Stimulated activated memory B cell treated with anti-CD40 and anti-IgM and Interleukin-4, amounts not matched to agents 10 μg/mL and 1 μg/mL and 100 μg/mL, for 72 hours (primary cell): ENCODE results near the gene PPP4R2.

ENCODE experiments used
- ATAC-seq: fragments of 150-1000 bp; cut with Tn5 transposase; 2 replicates; pipeline ENCODE4 v1.10.0; 2021
- H3K27ac Mint-ChIP-seq: one replicate; pipeline ENCODE4 v1.8.0; 2022; ENCODE audit warnings: mild to moderate bottlenecking, mixed read lengths
- H3K27me3 Mint-ChIP-seq: one replicate; pipeline ENCODE4 v1.8.0; 2022; ENCODE audit warnings: mixed read lengths
- H3K36me3 Mint-ChIP-seq: one replicate; pipeline ENCODE4 v1.8.0; 2022; ENCODE audit warnings: mixed read lengths
- H3K4me1 Mint-ChIP-seq: one replicate; pipeline ENCODE4 v1.8.0; 2022; ENCODE audit warnings: mixed read lengths
- H3K4me3 Mint-ChIP-seq: one replicate; pipeline ENCODE4 v1.8.0; 2022; ENCODE audit warnings: mild to moderate bottlenecking, moderate library complexity, mixed read lengths
- H3K9me3 Mint-ChIP-seq: one replicate; pipeline ENCODE4 v1.8.0; 2022; ENCODE audit warnings: mixed read lengths

Gene PPP4R2

GRCh38 chr3:72996473-72997333 lies at the start of gene PPP4R2:
TSS of gene PPP4R2 (plus strand) at chr3:72996811. CDS start at chr3:72997038, 227 bp downstream.
- Mint-ChIP-seq H3K36me3 (peaks cover 31% of the 10 kb centered on the region), H3K9me3 (no peaks in the 10 kb centered on the region), H3K4me3 (peak within 1 kb of the TSS; percentile 87), H3K27me3 (no peaks in the 10 kb centered on the region), H3K4me1 (peaks cover 35% of the 10 kb centered on the region), H3K27ac (peak within 1 kb of the TSS; percentile 82)
- ATAC-seq, result peak; percentile 95

GRCh38 chr3:72947715-72948490 lies 48.7 kb upstream of the PPP4R2 start:
- no peak overlapping the region for H3K4me3 Mint-ChIP-seq
- no peak for ATAC-seq
- no peak overlapping the region for H3K27ac Mint-ChIP-seq
- H3K9me3 Mint-ChIP-seq, result no peaks in the 10 kb centered on the region
- no peaks in the 10 kb centered on the region for H3K36me3 Mint-ChIP-seq
- peaks cover 11% of the 10 kb centered on the region for H3K4me1 Mint-ChIP-seq
- peaks cover 8% of the 10 kb centered on the region for H3K27me3 Mint-ChIP-seq

- no peak for ATAC-seq
- Mint-ChIP-seq H3K36me3 (no peaks in the 10 kb centered on the region), H3K9me3 (no peaks in the 10 kb centered on the region), H3K4me3 (no peak overlapping the region), H3K4me1 (peaks cover 11% of the 10 kb centered on the region), H3K27ac (no peak overlapping the region), H3K27me3 (peaks cover 8% of the 10 kb centered on the region)
These were observed 47.6 kb upstream of the PPP4R2 start for GRCh38 chr3:72949016-72949415.

GRCh38 chr3:72950372-72950771 lies 46.2 kb upstream of the PPP4R2 start:
- Mint-ChIP-seq H3K27ac (no peak overlapping the region), H3K36me3 (no peaks in the 10 kb centered on the region), H3K4me1 (peaks cover 11% of the 10 kb centered on the region), H3K4me3 (no peak overlapping the region), H3K27me3 (peaks cover 8% of the 10 kb centered on the region), H3K9me3 (no peaks in the 10 kb centered on the region)
- no peak for ATAC-seq

- H3K36me3 Mint-ChIP-seq, result no peaks in the 10 kb centered on the region
- no peak for ATAC-seq
- no peak overlapping the region for H3K27ac Mint-ChIP-seq
- H3K4me3 Mint-ChIP-seq, result no peak overlapping the region
- peaks cover 11% of the 10 kb centered on the region for H3K4me1 Mint-ChIP-seq
- no peaks in the 10 kb centered on the region for H3K9me3 Mint-ChIP-seq
- peaks cover 12% of the 10 kb centered on the region for H3K27me3 Mint-ChIP-seq
These were observed 45.8 kb upstream of the PPP4R2 start for GRCh38 chr3:72950801-72951200.

- Mint-ChIP-seq H3K9me3 (no peaks in the 10 kb centered on the region), H3K4me3 (no peak overlapping the region), H3K36me3 (no peaks in the 10 kb centered on the region), H3K27me3 (peaks cover 17% of the 10 kb centered on the region), H3K27ac (no peak overlapping the region), H3K4me1 (peaks cover 11% of the 10 kb centered on the region)
- ATAC-seq, result peak; percentile 51
These were observed 45.3 kb upstream of the PPP4R2 start for GRCh38 chr3:72951259-72951722.

- H3K36me3 Mint-ChIP-seq, result no peaks in the 10 kb centered on the region
- H3K27me3 Mint-ChIP-seq, result peaks cover 25% of the 10 kb centered on the region
- H3K9me3 Mint-ChIP-seq, result no peaks in the 10 kb centered on the region
- no peak overlapping the region for H3K4me3 Mint-ChIP-seq
- peaks cover 17% of the 10 kb centered on the region for H3K4me1 Mint-ChIP-seq
- ATAC-seq, result no peak
- no peak overlapping the region for H3K27ac Mint-ChIP-seq
These were observed 43.2 kb upstream of the PPP4R2 start for GRCh38 chr3:72953325-72953956.

GRCh38 chr3:72957297-72957696 lies 39.3 kb upstream of the PPP4R2 start:
- Mint-ChIP-seq H3K27ac (no peak overlapping the region), H3K4me1 (peaks cover 6% of the 10 kb centered on the region), H3K36me3 (no peaks in the 10 kb centered on the region), H3K9me3 (no peaks in the 10 kb centered on the region), H3K27me3 (peaks cover 16% of the 10 kb centered on the region), H3K4me3 (no peak overlapping the region)
- ATAC-seq, result no peak

GRCh38 chr3:72959336-72959735 lies 37.3 kb upstream of the PPP4R2 start:
- no peak for ATAC-seq
- no peak overlapping the region for H3K27ac Mint-ChIP-seq
- H3K4me3 Mint-ChIP-seq, result no peak overlapping the region
- H3K9me3 Mint-ChIP-seq, result no peaks in the 10 kb centered on the region
- peaks cover 16% of the 10 kb centered on the region for H3K27me3 Mint-ChIP-seq
- H3K4me1 Mint-ChIP-seq, result peaks cover 6% of the 10 kb centered on the region
- H3K36me3 Mint-ChIP-seq, result no peaks in the 10 kb centered on the region

- peaks cover 11% of the 10 kb centered on the region for H3K27me3 Mint-ChIP-seq
- no peaks in the 10 kb centered on the region for H3K9me3 Mint-ChIP-seq
- no peak for ATAC-seq
- no peaks in the 10 kb centered on the region for H3K36me3 Mint-ChIP-seq
- peaks cover 19% of the 10 kb centered on the region for H3K4me1 Mint-ChIP-seq
- H3K4me3 Mint-ChIP-seq, result no peak overlapping the region
- H3K27ac Mint-ChIP-seq, result no peak overlapping the region
These were observed 35.6 kb upstream of the PPP4R2 start for GRCh38 chr3:72960812-72961518.

GRCh38 chr3:72961752-72962151 lies 34.9 kb upstream of the PPP4R2 start:
- Mint-ChIP-seq H3K4me1 (peaks cover 17% of the 10 kb centered on the region), H3K9me3 (no peaks in the 10 kb centered on the region), H3K4me3 (no peak overlapping the region), H3K36me3 (no peaks in the 10 kb centered on the region), H3K27ac (no peak overlapping the region), H3K27me3 (peaks cover 3% of the 10 kb centered on the region)
- no peak for ATAC-seq

GRCh38 chr3:72962317-72962716 lies 34.3 kb upstream of the PPP4R2 start:
- Mint-ChIP-seq H3K9me3 (no peaks in the 10 kb centered on the region), H3K4me3 (no peak overlapping the region), H3K27ac (no peak overlapping the region), H3K27me3 (no peaks in the 10 kb centered on the region), H3K36me3 (no peaks in the 10 kb centered on the region), H3K4me1 (peaks cover 15% of the 10 kb centered on the region)
- no peak for ATAC-seq

- Mint-ChIP-seq H3K27me3 (no peaks in the 10 kb centered on the region), H3K27ac (no peak overlapping the region), H3K36me3 (no peaks in the 10 kb centered on the region), H3K4me3 (no peak overlapping the region), H3K4me1 (peaks cover 15% of the 10 kb centered on the region), H3K9me3 (no peaks in the 10 kb centered on the region)
- no peak for ATAC-seq
These were observed 32.0 kb upstream of the PPP4R2 start for GRCh38 chr3:72964633-72965032.

GRCh38 chr3:72968266-72968664 lies 28.3 kb upstream of the PPP4R2 start:
- H3K36me3 Mint-ChIP-seq, result no peaks in the 10 kb centered on the region
- H3K4me3 Mint-ChIP-seq, result no peak overlapping the region
- no peaks in the 10 kb centered on the region for H3K9me3 Mint-ChIP-seq
- H3K4me1 Mint-ChIP-seq, result peaks cover 19% of the 10 kb centered on the region
- ATAC-seq, result no peak
- no peak overlapping the region for H3K27ac Mint-ChIP-seq
- H3K27me3 Mint-ChIP-seq, result peaks cover 17% of the 10 kb centered on the region

- Mint-ChIP-seq H3K27me3 (peaks cover 23% of the 10 kb centered on the region), H3K4me3 (no peak overlapping the region), H3K36me3 (no peaks in the 10 kb centered on the region), H3K9me3 (no peaks in the 10 kb centered on the region), H3K4me1 (peaks cover 18% of the 10 kb centered on the region), H3K27ac (no peak overlapping the region)
- ATAC-seq, result no peak
These were observed 26.8 kb upstream of the PPP4R2 start for GRCh38 chr3:72969766-72970165.
